Mammary epithelial cell (primary cell): ENCODE results near the gene IQGAP2.

Experiments
- EZH2 ChIP-seq: IDR thresholded peaks from 2 replicates; pipeline ENCODE4 v1.6.1; 2012; ENCODE audit warnings: low read length, inconsistent platforms, borderline replicate concordance
- TF ChIP-seq, protein P1 (sequence below), 2 donors: IDR thresholded peaks in 1 of 2; conservative IDR thresholded peaks in 1 of 2; 2 replicates each; pipeline ENCODE4 v1.5.1; 2011 to 2012; ENCODE audit warnings: inconsistent platforms in 2 of 2, low read length in 2 of 2, mild to moderate bottlenecking in 2 of 2, control low read depth in 1 of 2, low read depth in 1 of 2; ENCODE audit not compliant: insufficient read depth in 1 of 2; ENCODE audit errors: extremely low read depth in 1 of 2

DNA sequence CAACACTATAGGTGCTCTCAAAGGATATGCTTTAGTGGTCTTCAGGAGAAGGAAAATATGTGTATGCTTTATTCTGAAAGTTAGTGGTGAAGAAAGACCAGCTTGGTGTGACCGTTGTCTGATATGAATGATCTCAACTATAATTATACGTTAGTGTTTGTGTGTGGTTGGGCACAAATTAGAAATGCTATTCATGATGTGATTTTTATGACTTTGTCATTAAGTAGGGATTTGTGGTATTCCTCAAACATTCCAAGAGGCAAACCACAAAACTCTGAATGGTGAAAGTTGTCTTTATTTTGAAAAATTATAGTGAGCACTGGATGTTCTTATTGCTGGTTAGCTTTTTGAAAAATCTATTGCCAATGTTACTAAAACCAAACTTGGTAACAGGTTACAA is 306.7 kb downstream of the IQGAP2 start:
- TF ChIP-seq, protein P1, sequence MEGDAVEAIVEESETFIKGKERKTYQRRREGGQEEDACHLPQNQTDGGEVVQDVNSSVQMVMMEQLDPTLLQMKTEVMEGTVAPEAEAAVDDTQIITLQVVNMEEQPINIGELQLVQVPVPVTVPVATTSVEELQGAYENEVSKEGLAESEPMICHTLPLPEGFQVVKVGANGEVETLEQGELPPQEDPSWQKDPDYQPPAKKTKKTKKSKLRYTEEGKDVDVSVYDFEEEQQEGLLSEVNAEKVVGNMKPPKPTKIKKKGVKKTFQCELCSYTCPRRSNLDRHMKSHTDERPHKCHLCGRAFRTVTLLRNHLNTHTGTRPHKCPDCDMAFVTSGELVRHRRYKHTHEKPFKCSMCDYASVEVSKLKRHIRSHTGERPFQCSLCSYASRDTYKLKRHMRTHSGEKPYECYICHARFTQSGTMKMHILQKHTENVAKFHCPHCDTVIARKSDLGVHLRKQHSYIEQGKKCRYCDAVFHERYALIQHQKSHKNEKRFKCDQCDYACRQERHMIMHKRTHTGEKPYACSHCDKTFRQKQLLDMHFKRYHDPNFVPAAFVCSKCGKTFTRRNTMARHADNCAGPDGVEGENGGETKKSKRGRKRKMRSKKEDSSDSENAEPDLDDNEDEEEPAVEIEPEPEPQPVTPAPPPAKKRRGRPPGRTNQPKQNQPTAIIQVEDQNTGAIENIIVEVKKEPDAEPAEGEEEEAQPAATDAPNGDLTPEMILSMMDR (conservative IDR thresholded peaks at IDR 0.05 in 1 of 2, IDR thresholded peaks at IDR 0.05 in 1 of 2; ENCODE audit: extremely low read depth in 1 of 2, insufficient read depth in 1 of 2, low read depth in 1 of 2, low read length in 2 of 2): no peak
- no peak for TF ChIP-seq EZH2
